Ovary (tissue), 3 donors: Measurements from ENCODE around the gene DYNLT2.
"Not testable (repeated sequence)": the region's sequence is repeated elsewhere in the genome, so short reads cannot be mapped to it uniquely, and the experiment has no call there.

Experiments
- EP300 ChIP-seq: sonication (generic); formaldehyde crosslinking; IDR thresholded peaks from one replicate; pipeline ENCODE4 v1.6.1; 2017; ENCODE audit warnings: antibody characterized with exemption
- POLR2A ChIP-seq: fragments of 450-650 bp; IDR thresholded peaks from one replicate; pipeline ENCODE4 v1.6.1; 2017; ENCODE audit warnings: antibody characterized with exemption, mild to moderate bottlenecking, moderate library complexity
- TF ChIP-seq, protein P1 (sequence below), 3 donors: fragments of 450-650 bp in 2 of 3; fragments of 200-600 bp in 1 of 3; IDR thresholded peaks; one replicate each; pipeline versions ENCODE4 v1.5.1 to v1.8.0; 2016 to 2022; ENCODE audit warnings: antibody characterized with exemption in 3 of 3, mild to moderate bottlenecking in 1 of 3
- donor health status: DM: no; HTN: no; CAD: no.

- not testable (repeated sequence) for TF ChIP-seq POLR2A, EP300
- TF ChIP-seq, protein P1, sequence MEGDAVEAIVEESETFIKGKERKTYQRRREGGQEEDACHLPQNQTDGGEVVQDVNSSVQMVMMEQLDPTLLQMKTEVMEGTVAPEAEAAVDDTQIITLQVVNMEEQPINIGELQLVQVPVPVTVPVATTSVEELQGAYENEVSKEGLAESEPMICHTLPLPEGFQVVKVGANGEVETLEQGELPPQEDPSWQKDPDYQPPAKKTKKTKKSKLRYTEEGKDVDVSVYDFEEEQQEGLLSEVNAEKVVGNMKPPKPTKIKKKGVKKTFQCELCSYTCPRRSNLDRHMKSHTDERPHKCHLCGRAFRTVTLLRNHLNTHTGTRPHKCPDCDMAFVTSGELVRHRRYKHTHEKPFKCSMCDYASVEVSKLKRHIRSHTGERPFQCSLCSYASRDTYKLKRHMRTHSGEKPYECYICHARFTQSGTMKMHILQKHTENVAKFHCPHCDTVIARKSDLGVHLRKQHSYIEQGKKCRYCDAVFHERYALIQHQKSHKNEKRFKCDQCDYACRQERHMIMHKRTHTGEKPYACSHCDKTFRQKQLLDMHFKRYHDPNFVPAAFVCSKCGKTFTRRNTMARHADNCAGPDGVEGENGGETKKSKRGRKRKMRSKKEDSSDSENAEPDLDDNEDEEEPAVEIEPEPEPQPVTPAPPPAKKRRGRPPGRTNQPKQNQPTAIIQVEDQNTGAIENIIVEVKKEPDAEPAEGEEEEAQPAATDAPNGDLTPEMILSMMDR (IDR thresholded peaks at IDR 0.05) = not testable (repeated sequence)
Observed at GRCh38 chr6:169765789-169766188, 14.4 kb upstream of the DYNLT2 start.
